ENCODE data around the gene FAM161A.

- TF ChIP-seq CTCF (IDR thresholded peaks at IDR 0.05) (no peak), EP300 (IDR thresholded peaks at IDR 0.05) (no peak), POLR2A (IDR thresholded peaks at IDR 0.05) (no peak)
Observed at GRCh38 chr2:61885896-61886603, 32.2 kb upstream of the FAM161A start.
